Endodermal cell (in vitro differentiated cells): ENCODE results near the gene IL1RL2. TPM values are rescaled to one million over a fixed set of nuclear protein-coding genes. Genes with fewer than 3 reads are reported as not detected.

ENCODE experiments used
- DNase-seq: peaks from one replicate; pipeline ENCODE4 v3.0.0-alpha.2; 2017
- H3K27ac ChIP-seq: 2 replicates; pipeline ENCODE4 v1.5.1; 2013; ENCODE audit warnings: mild to moderate bottlenecking, low read depth, low read length, moderate library complexity
- H3K27me3 ChIP-seq: 2 replicates; pipeline ENCODE4 v1.6.1; 2013; ENCODE audit warnings: mild to moderate bottlenecking, low read length, moderate library complexity; ENCODE audit not compliant: insufficient read depth, control insufficient read depth, poor library complexity, severe bottlenecking
- H3K36me3 ChIP-seq: 2 replicates; pipeline ENCODE4 v1.7.0; 2013; ENCODE audit warnings: mild to moderate bottlenecking, low read length, moderate library complexity; ENCODE audit not compliant: control insufficient read depth, insufficient read depth
- H3K4me1 ChIP-seq: one replicate; pipeline ENCODE4 v1.7.0; 2013; ENCODE audit warnings: low read length; ENCODE audit not compliant: control insufficient read depth, insufficient read depth
- H3K4me3 ChIP-seq: 2 replicates; pipeline ENCODE4 v1.5.1; 2013; ENCODE audit warnings: mild to moderate bottlenecking, low read length, moderate library complexity
- H3K9ac ChIP-seq: 2 replicates; pipeline ENCODE4 v1.6.1; 2013; ENCODE audit warnings: mild to moderate bottlenecking, low read length, moderate library complexity; ENCODE audit not compliant: poor library complexity, severe bottlenecking; ENCODE audit errors: extremely low read depth
- H3K9me3 ChIP-seq: 2 replicates; pipeline ENCODE4 v1.6.1; 2013; ENCODE audit warnings: mild to moderate bottlenecking, low read length, moderate library complexity; ENCODE audit not compliant: control insufficient read depth
- H3K27ac Mint-ChIP-seq: 2 replicates; pipeline ENCODE4 v1.8.0; 2020; ENCODE audit warnings: mixed read lengths
- H3K27me3 Mint-ChIP-seq: 2 replicates; pipeline ENCODE4 v1.8.0; 2021; ENCODE audit warnings: mild to moderate bottlenecking, mixed read lengths; ENCODE audit not compliant: insufficient read depth
- H3K36me3 Mint-ChIP-seq: 2 replicates; pipeline ENCODE4 v1.8.0; 2020; ENCODE audit warnings: low read depth, mixed read lengths
- H3K4me1 Mint-ChIP-seq: 2 replicates; pipeline ENCODE4 v1.8.0; 2020; ENCODE audit warnings: mixed read lengths
- H3K4me3 Mint-ChIP-seq: 2 replicates; pipeline ENCODE4 v1.8.0; 2020; ENCODE audit warnings: mild to moderate bottlenecking, moderate library complexity, mixed read lengths
- H3K9me3 Mint-ChIP-seq: 2 replicates; pipeline ENCODE4 v1.8.0; 2020; ENCODE audit warnings: mild to moderate bottlenecking, mixed read lengths
- WGBS, 2 experiments: methylation state at CpG; one replicate each; pipeline versions ENCODE4 v1.1.5 to v1.1.7; 2013; ENCODE audit warnings: missing lambda C conversion rate in 2 of 2, mixed read lengths in 1 of 2; ENCODE audit not compliant: insufficient coverage in 1 of 2, insufficient read length in 1 of 2; 5-methylcytosine and 5-hydroxymethylcytosine counted together
- total RNA-seq, 2 donors: library from RNA; stranded (reverse); fragmentation: NEBNext Ultra II Directional in 1 of 2; extraction: Animal tissue kit (Norgen Biotek cat#: 25700) in 1 of 2; gene quantifications; 2 replicates in 1 of 2; 3 replicates in 1 of 2; pipeline ENCODE4 v1.2.1, GENCODE V29; 2021
- TF ChIP-seq, protein P1 (sequence below): fragments of 200-600 bp; sonication (generic); conservative IDR thresholded peaks from 2 replicates; pipeline ENCODE4 v1.5.0; 2021; ENCODE audit warnings: antibody characterized with exemption, mild to moderate bottlenecking

IL1RL2 gene
- total RNA-seq, 2 donors from 2014 or later: 0.38 to 0.44 TPM

DNA sequence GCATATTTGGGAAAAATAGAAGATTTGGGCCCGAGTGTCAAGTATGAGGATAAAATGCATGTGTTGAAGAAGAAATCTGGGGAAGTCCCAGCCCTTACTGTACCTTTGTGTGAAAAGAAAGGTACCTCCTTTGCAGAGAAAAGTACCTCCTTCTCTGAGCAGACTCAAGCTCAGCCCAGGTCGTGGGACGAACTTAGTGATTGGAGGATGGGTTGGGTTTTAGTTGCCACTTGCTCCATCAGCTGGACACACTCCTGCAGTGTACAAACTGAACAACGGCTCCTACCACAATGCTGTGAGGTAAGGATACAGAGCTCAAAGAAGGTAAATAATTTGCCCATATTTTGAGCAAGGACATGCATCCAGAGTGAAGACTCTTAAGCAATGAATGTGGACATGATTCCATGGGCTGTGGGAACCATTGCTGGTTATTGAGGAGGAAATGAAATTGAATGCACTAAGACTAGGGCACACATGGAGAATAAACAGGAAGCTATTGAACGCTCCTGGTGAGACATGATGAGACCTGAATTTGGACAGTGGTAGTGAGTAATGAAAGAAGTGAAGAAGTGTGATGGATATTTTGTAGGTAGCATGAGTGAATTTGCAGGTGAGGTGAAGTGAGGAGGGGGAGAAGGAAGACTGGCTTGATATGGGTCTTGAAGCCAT is 74.8 kb downstream of the IL1RL2 start:
- no peak for DNase-seq
- Histone ChIP-seq H3K27me3 (no peaks in the 10 kb centered on the region), H3K9me3 (no peaks in the 10 kb centered on the region), H3K4me1 (no peaks in the 10 kb centered on the region), H3K27ac (no peak overlapping the region), H3K4me3 (no peak overlapping the region), H3K9ac (no peak overlapping the region), H3K36me3 (no peaks in the 10 kb centered on the region)
- no peak overlapping the region for H3K27ac Mint-ChIP-seq
- peaks cover 2% of the 10 kb centered on the region for H3K4me1 Mint-ChIP-seq
- no peak overlapping the region for H3K4me3 Mint-ChIP-seq
- TF ChIP-seq, protein P1, sequence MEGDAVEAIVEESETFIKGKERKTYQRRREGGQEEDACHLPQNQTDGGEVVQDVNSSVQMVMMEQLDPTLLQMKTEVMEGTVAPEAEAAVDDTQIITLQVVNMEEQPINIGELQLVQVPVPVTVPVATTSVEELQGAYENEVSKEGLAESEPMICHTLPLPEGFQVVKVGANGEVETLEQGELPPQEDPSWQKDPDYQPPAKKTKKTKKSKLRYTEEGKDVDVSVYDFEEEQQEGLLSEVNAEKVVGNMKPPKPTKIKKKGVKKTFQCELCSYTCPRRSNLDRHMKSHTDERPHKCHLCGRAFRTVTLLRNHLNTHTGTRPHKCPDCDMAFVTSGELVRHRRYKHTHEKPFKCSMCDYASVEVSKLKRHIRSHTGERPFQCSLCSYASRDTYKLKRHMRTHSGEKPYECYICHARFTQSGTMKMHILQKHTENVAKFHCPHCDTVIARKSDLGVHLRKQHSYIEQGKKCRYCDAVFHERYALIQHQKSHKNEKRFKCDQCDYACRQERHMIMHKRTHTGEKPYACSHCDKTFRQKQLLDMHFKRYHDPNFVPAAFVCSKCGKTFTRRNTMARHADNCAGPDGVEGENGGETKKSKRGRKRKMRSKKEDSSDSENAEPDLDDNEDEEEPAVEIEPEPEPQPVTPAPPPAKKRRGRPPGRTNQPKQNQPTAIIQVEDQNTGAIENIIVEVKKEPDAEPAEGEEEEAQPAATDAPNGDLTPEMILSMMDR: no peak
- no peaks in the 10 kb centered on the region for H3K36me3 Mint-ChIP-seq
- 90 to 100% methylated on average over 2 to 5 of the region's 5 CpGs for WGBS, 2 experiments
- peaks cover 7% of the 10 kb centered on the region for H3K27me3 Mint-ChIP-seq
- no peaks in the 10 kb centered on the region for H3K9me3 Mint-ChIP-seq

DNA sequence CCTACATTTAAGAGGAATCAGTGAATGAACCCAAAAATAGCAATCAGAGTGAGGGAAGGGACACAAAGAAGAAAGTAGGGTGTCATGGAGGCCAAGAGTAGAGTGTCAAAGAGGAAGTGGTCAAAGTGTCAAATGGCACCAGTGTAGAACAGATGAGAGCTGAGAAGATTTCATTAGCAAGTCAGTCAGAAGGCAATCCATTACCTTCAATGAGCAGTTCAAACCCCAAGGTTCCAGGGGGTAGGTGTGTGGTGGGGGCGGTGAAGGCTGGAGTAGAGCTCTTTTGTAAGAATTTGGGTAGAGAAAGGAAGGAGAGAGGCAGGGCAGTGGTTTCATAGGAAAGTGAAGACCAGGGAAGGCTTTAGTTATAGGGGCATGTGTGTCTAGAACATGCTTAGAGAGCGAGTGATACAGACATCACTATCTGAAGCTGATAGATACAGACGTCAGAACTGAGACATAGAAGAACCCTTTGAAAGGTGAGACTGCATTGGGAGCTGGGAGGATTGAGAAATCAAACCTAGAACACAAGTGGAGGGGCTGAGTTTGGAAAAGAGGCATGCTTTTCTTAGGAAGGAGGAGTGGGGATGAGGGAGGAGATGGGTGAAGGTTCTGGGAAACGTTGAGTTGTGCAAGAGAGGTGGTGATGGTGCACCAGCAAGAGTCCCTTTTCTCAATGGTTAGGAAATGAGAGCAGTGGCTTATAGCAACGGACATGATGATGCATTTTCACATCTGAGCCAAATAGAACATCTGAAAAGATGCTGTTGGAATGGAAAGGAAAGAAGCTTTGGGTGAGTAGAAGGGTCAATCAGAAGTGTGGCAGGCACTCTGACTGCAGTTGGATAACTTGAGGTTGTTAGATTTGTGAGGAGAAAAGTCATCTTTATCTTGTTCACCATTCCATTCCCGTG is 75.7 kb downstream of the IL1RL2 start:
- H3K36me3 Mint-ChIP-seq: no peaks in the 10 kb centered on the region
- H3K27me3 Mint-ChIP-seq: peaks cover 3% of the 10 kb centered on the region

DNA sequence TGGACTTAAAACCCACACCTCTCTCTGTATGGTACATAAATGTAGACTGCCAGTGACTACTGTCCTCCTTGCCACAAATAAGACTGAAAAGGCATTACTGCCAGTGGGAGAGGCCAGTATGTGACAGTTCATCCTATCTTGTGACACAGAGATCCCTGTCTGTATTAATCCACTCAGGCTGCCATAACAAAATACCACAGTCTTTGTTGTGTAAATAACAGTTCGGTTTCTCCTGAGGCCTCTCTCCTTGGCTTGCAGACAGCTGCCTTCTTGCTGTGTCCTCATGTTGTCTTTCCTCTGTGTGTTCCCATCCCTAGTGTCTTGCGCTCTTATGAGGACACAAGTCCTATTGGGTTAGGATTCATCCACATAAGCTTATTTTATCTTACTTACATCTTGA is 78.1 kb downstream of the IL1RL2 start:
- 43 to 87% methylated on average over 1 to 2 of the region's 2 CpGs for WGBS, 2 experiments
- no peaks in the 10 kb centered on the region for H3K36me3 Mint-ChIP-seq
- TF ChIP-seq, protein P1: no peak

More for the DNA sequence above, 75.7 kb downstream of the IL1RL2 start:
- Mint-ChIP-seq H3K9me3 (no peaks in the 10 kb centered on the region), H3K4me3 (no peak overlapping the region), H3K27ac (no peak overlapping the region), H3K4me1 (peaks cover 2% of the 10 kb centered on the region)
- Histone ChIP-seq H3K27me3 (no peaks in the 10 kb centered on the region), H3K9me3 (no peaks in the 10 kb centered on the region), H3K36me3 (no peaks in the 10 kb centered on the region), H3K4me3 (no peak overlapping the region), H3K4me1 (no peaks in the 10 kb centered on the region), H3K9ac (no peak overlapping the region), H3K27ac (no peak overlapping the region)
- WGBS, 2 experiments: 91 to 93% methylated on average over 5 to 6 of the region's 6 CpGs
- TF ChIP-seq, protein P1: no peak
- DNase-seq: no peak

More for the DNA sequence above, 78.1 kb downstream of the IL1RL2 start:
- no peak overlapping the region for H3K4me3 ChIP-seq
- Mint-ChIP-seq H3K27ac (no peak overlapping the region), H3K4me1 (peaks cover 2% of the 10 kb centered on the region), H3K27me3 (peaks cover 7% of the 10 kb centered on the region), H3K4me3 (no peak overlapping the region), H3K9me3 (no peaks in the 10 kb centered on the region)
- no peak for DNase-seq
- H3K4me1 ChIP-seq: no peaks in the 10 kb centered on the region
- no peaks in the 10 kb centered on the region for H3K36me3 ChIP-seq
- H3K9me3 ChIP-seq: no peaks in the 10 kb centered on the region
- H3K9ac ChIP-seq: no peak overlapping the region
- H3K27me3 ChIP-seq: no peaks in the 10 kb centered on the region
- no peak overlapping the region for H3K27ac ChIP-seq
